Esophagus squamous epithelium (tissue), 5 donors: Measurements from ENCODE around the gene SH3D21. TPM values are rescaled to one million over a fixed set of nuclear protein-coding genes. Genes with fewer than 3 reads are reported as not detected.

Experiments
- DNase-seq: peaks from one replicate; lab custom pipeline; 2025; lab: John Stamatoyannopoulos, UW
- H3K27ac ChIP-seq, 4 donors: fragments of 200-600 bp; sonication (generic); one replicate each; pipeline ENCODE4 v1.5.1; 2016 to 2019; ENCODE audit warnings: mild to moderate bottlenecking in 1 of 4
- H3K27me3 ChIP-seq, 4 donors: fragments of 200-600 bp; sonication (generic); 1 replicate in 3 of 4; 2 replicates in 1 of 4; pipeline versions ENCODE4 v1.5.1 to v1.6.0; 2017 to 2021; ENCODE audit warnings: antibody characterized with exemption in 1 of 4
- H3K36me3 ChIP-seq, 3 donors: fragments of 200-600 bp; sonication (generic); one replicate each; pipeline ENCODE4 v1.5.1; 2016 to 2019
- H3K4me1 ChIP-seq, 3 donors: fragments of 200-600 bp; sonication (generic); one replicate each; pipeline ENCODE4 v1.5.1; 2017 to 2019
- H3K4me3 ChIP-seq, 4 donors: fragments of 200-600 bp; sonication (generic); 1 replicate in 3 of 4; 2 replicates in 1 of 4; pipeline ENCODE4 v1.5.1; 2016 to 2019; ENCODE audit warnings: mild to moderate bottlenecking in 2 of 4, moderate library complexity in 1 of 4
- H3K9me3 ChIP-seq, 3 donors: fragments of 200-600 bp; sonication (generic); one replicate each; pipeline ENCODE4 v1.5.1; 2016 to 2019
- CTCF ChIP-seq, 6 experiments: fragments of 450-650 bp in 4 of 6; fragments of 200-600 bp in 2 of 6; sonication (generic) in 2 of 6; IDR thresholded peaks; one replicate each; pipeline ENCODE4 v1.5.1; 2016 to 2019; ENCODE audit warnings: antibody characterized with exemption in 6 of 6, mild to moderate bottlenecking in 4 of 6, moderate library complexity in 4 of 6
- POLR2A ChIP-seq, 4 donors: fragments of 450-650 bp; IDR thresholded peaks; one replicate each; pipeline ENCODE4 v1.6.1; 2017; ENCODE audit warnings: antibody characterized with exemption in 4 of 4, mild to moderate bottlenecking in 4 of 4, moderate library complexity in 3 of 4
- WGBS, 2 donors: methylation state at CpG; one replicate each; pipeline ENCODE4 v1.1.5; 2018; 5-methylcytosine and 5-hydroxymethylcytosine counted together
- intact Hi-C: fragments of 100-400 bp; cut with DNase I; formaldehyde crosslinking; loops from one replicate; pipeline ENCODE4 v1.15.0; 2022
- total RNA-seq, 4 donors: library from RNA; depleted of rRNA; stranded (reverse); fragments of >200 nt; gene quantifications; one replicate each; pipeline ENCODE4 v1.1.0, GENCODE V29; 2016
- donor health status: DM: yes; HTN: yes; CAD: no.

Gene SH3D21
- total RNA-seq, 4 donors from 2014 or later = 2.8 to 9.7 (median 3.7) TPM

GRCh38 chr1:36303650-36304360, 2.4 kb upstream of the SH3D21 start:
- intact Hi-C loops = no loop called here
- no peak overlapping the region for H3K4me3 ChIP-seq
- no peak overlapping the region for H3K27ac ChIP-seq
- no peaks in the 10 kb centered on the region for H3K27me3 ChIP-seq
- peaks cover 24 to 43% (median 27%) of the 10 kb centered on the region in 3 donors for H3K4me1 ChIP-seq
- TF ChIP-seq POLR2A (IDR thresholded peaks at IDR 0.05) = no peak
- TF ChIP-seq CTCF (IDR thresholded peaks at IDR 0.05) = no peak
- peaks cover 21 to 60% (median 35%) of the 10 kb centered on the region in 3 donors for H3K36me3 ChIP-seq
- no peaks in the 10 kb centered on the region for H3K9me3 ChIP-seq
- DNase-seq = no peak
- WGBS, 2 donors = 86 to 91% methylated on average over 21 of the region's 23 CpGs

- H3K9me3 ChIP-seq = no peaks in the 10 kb centered on the region
- peaks cover 21 to 60% (median 32%) of the 10 kb centered on the region in 3 donors for H3K36me3 ChIP-seq
- H3K4me1 ChIP-seq = peaks cover 23 to 40% (median 27%) of the 10 kb centered on the region in 3 donors
- H3K27me3 ChIP-seq = no peaks in the 10 kb centered on the region
- no peak overlapping the region for H3K27ac ChIP-seq
- 62 to 65% methylated on average over 7 of the region's 7 CpGs for WGBS, 2 donors
- H3K4me3 ChIP-seq = no peak overlapping the region
- intact Hi-C loops = no loop called here
- no peak for TF ChIP-seq CTCF (IDR thresholded peaks at IDR 0.05)
- no peak for TF ChIP-seq POLR2A (IDR thresholded peaks at IDR 0.05)
- DNase-seq = no peak
Measured at GRCh38 chr1:36304521-36304920, 1.6 kb upstream of the SH3D21 start.

- Histone ChIP-seq H3K27me3 (no peaks in the 10 kb centered on the region), H3K27ac (peak overlapping the region; percentile 87 to 97 (median 92)), H3K36me3 (peaks cover 21 to 56% (median 32%) of the 10 kb centered on the region in 3 donors), H3K9me3 (no peaks in the 10 kb centered on the region), H3K4me1 (peaks cover 16 to 33% (median 26%) of the 10 kb centered on the region in 3 donors), H3K4me3 (no peak overlapping the region)
- intact Hi-C loops = no loop called here
- WGBS, 2 donors = 59 to 65% methylated on average over 7 to 8 of the region's 10 CpGs
- no peak for DNase-seq
- TF ChIP-seq CTCF (IDR thresholded peaks at IDR 0.05) (no peak), POLR2A (IDR thresholded peaks at IDR 0.05) (no peak)
Measured at GRCh38 chr1:36304970-36305914, 926 bp upstream of the SH3D21 start.

- no peaks in the 10 kb centered on the region for H3K9me3 ChIP-seq
- TF ChIP-seq CTCF (IDR thresholded peaks at IDR 0.05) = no peak
- peak overlapping the region; percentile 58 to 93 (median 79) for H3K4me3 ChIP-seq
- no peaks in the 10 kb centered on the region for H3K27me3 ChIP-seq
- no peak for DNase-seq
- intact Hi-C loops = no loop called here
- H3K36me3 ChIP-seq = peaks cover 16 to 49% (median 29%) of the 10 kb centered on the region in 3 donors
- WGBS, 2 donors = 40% methylated on average over 1 of the region's 7 CpGs; no CpG with 5 or more reads in 1 of the 2 donors
- peak overlapping the region; percentile 87 to 97 (median 92) for H3K27ac ChIP-seq
- H3K4me1 ChIP-seq = peaks cover 16 to 27% (median 20%) of the 10 kb centered on the region in 3 donors
Measured at GRCh38 chr1:36305915-36306209, 306 bp upstream of the SH3D21 start.
